GM12878 (cell line): ENCODE data around the gene SLC24A4. TPM values are rescaled to one million over a fixed set of nuclear protein-coding genes. Genes with fewer than 3 reads are reported as not detected.

Source experiments
- CUX1 ChIP-seq: IDR thresholded peaks from 2 replicates; pipeline ENCODE4 v1.6.1; 2012; ENCODE audit warnings: improper control_type of control experiment, low read depth, low read length; ENCODE audit not compliant: insufficient replicate concordance
- ETV6 ChIP-seq, 2 experiments: fragments of 450-650 bp in 1 of 2; IDR thresholded peaks in 1 of 2; conservative IDR thresholded peaks in 1 of 2; 2 replicates each; pipeline ENCODE4 v1.6.1; 2014; ENCODE audit warnings: antibody characterized with exemption in 1 of 2, borderline replicate concordance in 1 of 2, low read depth in 1 of 2, mild to moderate bottlenecking in 1 of 2, moderate library complexity in 1 of 2
- IKZF2 ChIP-seq, 2 experiments: fragments of 450-650 bp; IDR thresholded peaks; 2 replicates each; pipeline ENCODE4 v1.6.1; 2017; ENCODE audit warnings: mild to moderate bottlenecking in 2 of 2, moderate library complexity in 2 of 2
- POLR2AphosphoS5 ChIP-seq: IDR thresholded peaks from 2 replicates; pipeline ENCODE4 v1.6.1; 2011; ENCODE audit warnings: mild to moderate bottlenecking, low read length, inconsistent platforms
- SMC3 ChIP-seq: IDR thresholded peaks from 2 replicates; pipeline ENCODE4 v1.6.1; 2011; ENCODE audit warnings: low read length, improper control_type of control experiment, borderline replicate concordance
- SPI1 ChIP-seq: IDR thresholded peaks from 2 replicates; pipeline ENCODE4 v1.6.1; 2011; ENCODE audit warnings: low read depth, mild to moderate bottlenecking, low read length, moderate library complexity, borderline replicate concordance; ENCODE audit not compliant: insufficient read depth
- polyA plus RNA-seq, 11 experiments: library from polyadenylated mRNA; depleted of rRNA in 4 of 11; unstranded in 6 of 11; stranded (reverse) in 5 of 11; fragments of >200 nt; fragmentation: Nextera tagmentation in 4 of 11; fragmentation: Illumina TruSeq in 1 of 11; extraction: Ambion mirVana in 4 of 11; extraction: Trizol in 1 of 11; gene quantifications; 1 replicate in 1 of 11; 2 replicates in 10 of 11; pipeline versions ENCODE4 v1.2.1 to v1.2.3, GENCODE V29; 2011 to 2016; ENCODE audit warnings: inconsistent platforms in 2 of 11, missing spikeins in 2 of 11, low read depth in 1 of 11
- total RNA-seq, 4 experiments: library from RNA; depleted of rRNA in 3 of 4; stranded (reverse); fragments of >200 nt in 3 of 4; fragmentation: Illumina TruSeq in 1 of 4; extraction: Trizol in 1 of 4; gene quantifications; 2 replicates each; pipeline versions ENCODE4 v1.2.1 to v1.2.3, GENCODE V29; 2013 to 2021
- TF ChIP-seq, protein P1 (sequence below): fragments of 150-350 bp; IDR thresholded peaks from 2 replicates; pipeline ENCODE4 v1.6.1; 2014; ENCODE audit warnings: mild to moderate bottlenecking, low read depth, low read length

The SLC24A4 gene
- total and polyA plus RNA-seq, 10 of the 15 experiments (the other 5 are each of a cell fraction or from before 2014, with no cell fraction given): under 0.01 to 0.46 (median 0.04) TPM; not detected in 5

GRCh38 chr14:92505826-92506225 is 182.9 kb downstream of the SLC24A4 start (continued):
- TF ChIP-seq CUX1: no peak
- TF ChIP-seq SPI1: no peak
- no peak for TF ChIP-seq IKZF2 (IDR thresholded peaks at IDR 0.05)
- TF ChIP-seq, protein P1, sequence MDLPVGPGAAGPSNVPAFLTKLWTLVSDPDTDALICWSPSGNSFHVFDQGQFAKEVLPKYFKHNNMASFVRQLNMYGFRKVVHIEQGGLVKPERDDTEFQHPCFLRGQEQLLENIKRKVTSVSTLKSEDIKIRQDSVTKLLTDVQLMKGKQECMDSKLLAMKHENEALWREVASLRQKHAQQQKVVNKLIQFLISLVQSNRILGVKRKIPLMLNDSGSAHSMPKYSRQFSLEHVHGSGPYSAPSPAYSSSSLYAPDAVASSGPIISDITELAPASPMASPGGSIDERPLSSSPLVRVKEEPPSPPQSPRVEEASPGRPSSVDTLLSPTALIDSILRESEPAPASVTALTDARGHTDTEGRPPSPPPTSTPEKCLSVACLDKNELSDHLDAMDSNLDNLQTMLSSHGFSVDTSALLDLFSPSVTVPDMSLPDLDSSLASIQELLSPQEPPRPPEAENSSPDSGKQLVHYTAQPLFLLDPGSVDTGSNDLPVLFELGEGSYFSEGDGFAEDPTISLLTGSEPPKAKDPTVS: no peak
- no peak for TF ChIP-seq POLR2AphosphoS5
- TF ChIP-seq SMC3: no peak
- TF ChIP-seq ETV6 (conservative IDR thresholded peaks at IDR 0.05 in 1 of 2, IDR thresholded peaks at IDR 0.05 in 1 of 2; ENCODE audit: borderline replicate concordance in 1 of 2, low read depth in 1 of 2): no peak
- TF ChIP-seq, all 136 proteins: peak for 0
